GM19193 (cell line): ENCODE results near the gene MAP10.

Experiments used
- POLR2A ChIP-seq: IDR thresholded peaks from 4 replicates; pipeline ENCODE4 v1.6.1; 2011; ENCODE audit not compliant: insufficient read depth, insufficient read length; ENCODE audit errors: extremely low read depth

The MAP10 gene

GRCh38 chr1:232788235-232788872 is 16.9 kb upstream of the MAP10 start:
- no peak for TF ChIP-seq POLR2A

GRCh38 chr1:232789651-232790050 is 15.6 kb upstream of the MAP10 start:
- TF ChIP-seq POLR2A: no peak

GRCh38 chr1:232792949-232793348 is 12.3 kb upstream of the MAP10 start:
- TF ChIP-seq POLR2A: no peak

- no peak for TF ChIP-seq POLR2A
Measured at GRCh38 chr1:232793944-232794343, 11.3 kb upstream of the MAP10 start.

GRCh38 chr1:232795497-232796053 is 9.6 kb upstream of the MAP10 start:
- no peak for TF ChIP-seq POLR2A

- no peak for TF ChIP-seq POLR2A
Measured at GRCh38 chr1:232797856-232798510, 7.2 kb upstream of the MAP10 start.

- TF ChIP-seq POLR2A: no peak
Measured at GRCh38 chr1:232798920-232799319, 6.3 kb upstream of the MAP10 start.

GRCh38 chr1:232806186-232806510 is 932 bp downstream of the MAP10 start:
- no peak for TF ChIP-seq POLR2A

- no peak for TF ChIP-seq POLR2A
Measured at GRCh38 chr1:232810856-232811255, 5.6 kb downstream of the MAP10 start.

GRCh38 chr1:232812560-232812959 is 7.3 kb downstream of the MAP10 start:
- no peak for TF ChIP-seq POLR2A

GRCh38 chr1:232813097-232813496 is 7.9 kb downstream of the MAP10 start:
- no peak for TF ChIP-seq POLR2A

- TF ChIP-seq POLR2A: no peak
Measured at GRCh38 chr1:232813760-232814159, 8.5 kb downstream of the MAP10 start.

GRCh38 chr1:232816324-232816723 is 11.1 kb downstream of the MAP10 start:
- no peak for TF ChIP-seq POLR2A

GRCh38 chr1:232818040-232818439 is 12.8 kb downstream of the MAP10 start:
- TF ChIP-seq POLR2A: no peak

GRCh38 chr1:232820431-232820830 is 15.2 kb downstream of the MAP10 start:
- no peak for TF ChIP-seq POLR2A

GRCh38 chr1:232822530-232822929 is 17.3 kb downstream of the MAP10 start:
- TF ChIP-seq POLR2A: no peak

GRCh38 chr1:232826318-232826717 is 21.1 kb downstream of the MAP10 start:
- TF ChIP-seq POLR2A: no peak

- no peak for TF ChIP-seq POLR2A
Measured at GRCh38 chr1:232830661-232831060, 25.4 kb downstream of the MAP10 start.

GRCh38 chr1:232831895-232832294 is 26.7 kb downstream of the MAP10 start:
- TF ChIP-seq POLR2A: no peak
